Trophoblast cell (in vitro differentiated cells and primary cell): ENCODE data around the gene GTF3C5.

Source experiments
- DNase-seq, 2 donors: peaks; one replicate each; pipeline ENCODE4 v3.0.0-alpha.2; 2016
- H2AFZ ChIP-seq: 2 replicates; pipeline ENCODE4 v1.6.1; 2013; ENCODE audit warnings: low read length, moderate library complexity, mild to moderate bottlenecking; ENCODE audit not compliant: insufficient read depth, poor library complexity
- H2AK5ac ChIP-seq: 2 replicates; pipeline ENCODE4 v1.6.1; 2013; ENCODE audit warnings: mild to moderate bottlenecking, low read length
- H2BK120ac ChIP-seq: 2 replicates; pipeline ENCODE4 v1.6.1; 2013; ENCODE audit warnings: low read length, mild to moderate bottlenecking, moderate library complexity; ENCODE audit not compliant: insufficient read depth, poor library complexity
- H2BK12ac ChIP-seq: 2 replicates; pipeline ENCODE4 v1.6.1; 2013; ENCODE audit warnings: mild to moderate bottlenecking, low read length, moderate library complexity
- H2BK5ac ChIP-seq: 2 replicates; pipeline ENCODE4 v1.6.1; 2013; ENCODE audit warnings: low read length, low read depth, moderate library complexity, mild to moderate bottlenecking; ENCODE audit not compliant: poor library complexity
- H3K14ac ChIP-seq: 2 replicates; pipeline ENCODE4 v1.6.1; 2013; ENCODE audit warnings: mild to moderate bottlenecking, low read length
- H3K18ac ChIP-seq: 2 replicates; pipeline ENCODE4 v1.6.1; 2013; ENCODE audit warnings: mild to moderate bottlenecking, low read length
- H3K23ac ChIP-seq: 2 replicates; pipeline ENCODE4 v1.6.1; 2013; ENCODE audit warnings: low read length
- H3K27ac ChIP-seq: 2 replicates; pipeline ENCODE4 v1.5.1; 2013; ENCODE audit warnings: low read depth, mild to moderate bottlenecking, inconsistent platforms, low read length, moderate library complexity
- H3K27me3 ChIP-seq: 2 replicates; pipeline ENCODE4 v1.6.1; 2013; ENCODE audit warnings: inconsistent platforms, mild to moderate bottlenecking, low read length, moderate library complexity; ENCODE audit not compliant: insufficient read depth
- H3K36me3 ChIP-seq, 2 experiments: 1 replicate in 1 of 2; 2 replicates in 1 of 2; pipeline ENCODE4 v1.6.1; 2013; ENCODE audit warnings: low read length in 2 of 2, mild to moderate bottlenecking in 2 of 2, moderate library complexity in 1 of 2; ENCODE audit not compliant: insufficient read depth in 2 of 2, control insufficient read depth in 1 of 2
- H3K4ac ChIP-seq: 2 replicates; pipeline ENCODE4 v1.6.1; 2013; ENCODE audit warnings: low read depth, mild to moderate bottlenecking, low read length, moderate library complexity
- H3K4me1 ChIP-seq, 2 experiments: 1 replicate in 1 of 2; 2 replicates in 1 of 2; pipeline ENCODE4 v1.6.1; 2013; ENCODE audit warnings: low read length in 2 of 2, mild to moderate bottlenecking in 2 of 2, moderate library complexity in 1 of 2; ENCODE audit not compliant: insufficient read depth in 2 of 2, control insufficient read depth in 1 of 2
- H3K4me2 ChIP-seq: 2 replicates; pipeline ENCODE4 v1.6.1; 2013; ENCODE audit warnings: inconsistent platforms, mild to moderate bottlenecking, low read length, moderate library complexity
- H3K4me3 ChIP-seq: 2 replicates; pipeline ENCODE4 v1.5.1; 2013; ENCODE audit warnings: mild to moderate bottlenecking, low read depth, low read length, inconsistent platforms
- H3K79me1 ChIP-seq: one replicate; pipeline ENCODE4 v1.6.1; 2013; ENCODE audit warnings: low read length
- H3K79me2 ChIP-seq: 2 replicates; pipeline ENCODE4 v1.6.1; 2013; ENCODE audit warnings: low read length, mild to moderate bottlenecking; ENCODE audit not compliant: control insufficient read depth, insufficient read depth, poor library complexity
- H3K9ac ChIP-seq: 2 replicates; pipeline ENCODE4 v1.6.1; 2013; ENCODE audit warnings: mild to moderate bottlenecking, low read length
- H3K9me3 ChIP-seq: 2 replicates; pipeline ENCODE4 v1.6.1; 2013; ENCODE audit warnings: low read depth, mild to moderate bottlenecking, control low read depth, inconsistent platforms, low read length; ENCODE audit not compliant: insufficient read depth
- H4K12ac ChIP-seq: 2 replicates; pipeline ENCODE4 v1.6.1; 2013; ENCODE audit warnings: low read depth, mild to moderate bottlenecking, low read length, moderate library complexity
- H4K8ac ChIP-seq: 2 replicates; pipeline ENCODE4 v1.6.1; 2013; ENCODE audit warnings: low read depth, mild to moderate bottlenecking, low read length, moderate library complexity
- H4K91ac ChIP-seq: one replicate; pipeline ENCODE4 v1.6.1; 2013; ENCODE audit warnings: low read depth, mild to moderate bottlenecking, low read length, moderate library complexity
- WGBS: extraction: QIAGEN DNeasy Blood & Tissue Kit; methylation state at CpG from one replicate; pipeline ENCODE4 v1.1.7; 2013; ENCODE audit warnings: missing lambda C conversion rate; ENCODE audit not compliant: insufficient read length, insufficient coverage; ENCODE audit errors: extremely low coverage; 5-methylcytosine and 5-hydroxymethylcytosine counted together

Gene GTF3C5

GRCh38 chr9:133054966-133055365 lies 24.2 kb downstream of the GTF3C5 start:
- H3K27ac ChIP-seq: no peak overlapping the region
- peaks cover 2% of the 10 kb centered on the region for H3K9me3 ChIP-seq
- no peak overlapping the region for H4K91ac ChIP-seq
- peaks cover 78 to 83% of the 10 kb centered on the region in 2 experiments for H3K36me3 ChIP-seq
- no peak overlapping the region for H4K12ac ChIP-seq
- H2AK5ac ChIP-seq: no peak overlapping the region
- no CpG with 5 or more reads among the region's 16 CpGs for WGBS
- H3K14ac ChIP-seq: no peak overlapping the region
- H2BK12ac ChIP-seq: no peak overlapping the region
- no peak overlapping the region for H3K4me3 ChIP-seq
- H3K79me2 ChIP-seq: no peaks in the 10 kb centered on the region
- no peaks in the 10 kb centered on the region for H3K27me3 ChIP-seq
- H3K18ac ChIP-seq: no peak overlapping the region
- no peak overlapping the region for H3K9ac ChIP-seq
- H2BK120ac ChIP-seq: no peak overlapping the region
- H3K4me1 ChIP-seq: peaks cover 4% of the 10 kb centered on the region in 2 experiments
- no peak overlapping the region for H3K23ac ChIP-seq
- no peak overlapping the region for H4K8ac ChIP-seq
- no peak overlapping the region for H3K4ac ChIP-seq
- no peak for DNase-seq
- no peak overlapping the region for H2BK5ac ChIP-seq
- no peak overlapping the region for H2AFZ ChIP-seq
- H3K79me1 ChIP-seq: no peaks in the 10 kb centered on the region
- H3K4me2 ChIP-seq: no peak overlapping the region

GRCh38 chr9:133055788-133056420 lies 25.1 kb downstream of the GTF3C5 start:
- Histone ChIP-seq H4K91ac (no peak overlapping the region), H4K8ac (no peak overlapping the region), H4K12ac (no peak overlapping the region), H2AFZ (no peak overlapping the region), H3K23ac (no peak overlapping the region), H2BK5ac (no peak overlapping the region), H3K36me3 (peaks cover 70 to 73% of the 10 kb centered on the region in 2 experiments), H3K4ac (no peak overlapping the region), H2BK12ac (no peak overlapping the region), H3K4me3 (no peak overlapping the region), H2BK120ac (no peak overlapping the region), H3K27ac (no peak overlapping the region), H3K14ac (no peak overlapping the region), H3K27me3 (no peaks in the 10 kb centered on the region), H3K18ac (no peak overlapping the region), H3K9me3 (peaks cover 2% of the 10 kb centered on the region), H3K79me1 (no peaks in the 10 kb centered on the region), H3K4me2 (no peak overlapping the region), H3K9ac (no peak overlapping the region), H3K4me1 (peaks cover 8 to 9% of the 10 kb centered on the region in 2 experiments), H2AK5ac (no peak overlapping the region), H3K79me2 (no peaks in the 10 kb centered on the region)
- WGBS: no CpG with 5 or more reads among the region's 17 CpGs
- no peak for DNase-seq

GRCh38 chr9:133056533-133056932 lies 25.7 kb downstream of the GTF3C5 start:
- H3K27me3 ChIP-seq: no peaks in the 10 kb centered on the region
- no peak overlapping the region for H3K9ac ChIP-seq
- WGBS: no CpG with 5 or more reads among the region's 13 CpGs
- H2AFZ ChIP-seq: no peak overlapping the region
- no peak overlapping the region for H3K4me3 ChIP-seq
- peaks cover 13 to 14% of the 10 kb centered on the region in 2 experiments for H3K4me1 ChIP-seq
- peaks cover 65 to 67% of the 10 kb centered on the region in 2 experiments for H3K36me3 ChIP-seq
- H2BK5ac ChIP-seq: no peak overlapping the region
- H3K4me2 ChIP-seq: no peak overlapping the region
- no peak overlapping the region for H2AK5ac ChIP-seq
- no peak overlapping the region for H4K12ac ChIP-seq
- no peaks in the 10 kb centered on the region for H3K79me1 ChIP-seq
- no peaks in the 10 kb centered on the region for H3K79me2 ChIP-seq
- H3K4ac ChIP-seq: no peak overlapping the region
- no peak overlapping the region for H3K23ac ChIP-seq
- H3K18ac ChIP-seq: no peak overlapping the region
- no peak overlapping the region for H3K27ac ChIP-seq
- H3K14ac ChIP-seq: no peak overlapping the region
- no peak overlapping the region for H4K91ac ChIP-seq
- no peak overlapping the region for H2BK12ac ChIP-seq
- no peak overlapping the region for H4K8ac ChIP-seq
- no peak overlapping the region for H2BK120ac ChIP-seq
- H3K9me3 ChIP-seq: peaks cover 2% of the 10 kb centered on the region
- DNase-seq: no peak

- Histone ChIP-seq H3K14ac (no peak overlapping the region), H3K4me2 (no peak overlapping the region), H3K4me3 (no peak overlapping the region), H2AFZ (no peak overlapping the region), H2BK5ac (no peak overlapping the region), H3K79me1 (no peaks in the 10 kb centered on the region), H2AK5ac (no peak overlapping the region), H4K8ac (no peak overlapping the region), H2BK12ac (no peak overlapping the region), H3K36me3 (peaks cover 60 to 62% of the 10 kb centered on the region in 2 experiments), H3K27me3 (no peaks in the 10 kb centered on the region), H3K4ac (no peak overlapping the region), H3K27ac (no peak overlapping the region), H2BK120ac (no peak overlapping the region), H3K9me3 (peaks cover 2% of the 10 kb centered on the region), H3K4me1 (peaks cover 13 to 14% of the 10 kb centered on the region in 2 experiments), H3K9ac (no peak overlapping the region), H4K91ac (no peak overlapping the region), H3K18ac (no peak overlapping the region), H4K12ac (no peak overlapping the region), H3K23ac (no peak overlapping the region), H3K79me2 (no peaks in the 10 kb centered on the region)
- WGBS: no CpG with 5 or more reads among the region's 8 CpGs
- no peak for DNase-seq
Measured at GRCh38 chr9:133057006-133057405, 26.2 kb downstream of the GTF3C5 start.
